K562 (cell line): ENCODE measurements around the gene IQCK. TPM values are rescaled to one million over a fixed set of nuclear protein-coding genes. Genes with fewer than 3 reads are reported as not detected.
"Not testable (repeated sequence)": the region's sequence is repeated elsewhere in the genome, so short reads cannot be mapped to it uniquely, and the experiment has no call there.

Experiments used
- ATAC-seq: fragments of 200-7000 bp; cut with Tn5 transposase; 3 replicates; pipeline ENCODE4 v1.9.1; 2020; ENCODE audit warnings: moderate library complexity
- BruUV-seq: library from RNA; stranded (reverse); fragments of 400-500 nt; replicated peaks from 2 replicates; lab custom pipeline; 2021; lab: Mats Ljungman, UMichigan
- CTCF ChIA-PET: fragments of 300-600 bp; formaldehyde crosslinking; extraction: SDS; loops from one replicate; lab custom pipeline; 2021; ENCODE audit warnings: low intra/inter-chr PET ratio; lab: Yijun Ruan, JAX
- POLR2A ChIA-PET: fragments of 300-600, 350-650 bp; sonication (Branson Sonifier 250); formaldehyde crosslinking; extraction: SDS; loops from one replicate; lab custom pipeline; 2021; ENCODE audit warnings: antibody characterized with exemption, inconsistent platforms; lab: Yijun Ruan, JAX
- DNase-seq, 4 experiments: peaks; one replicate each; pipeline versions ENCODE4 v3.0.0 to v3.0.0-alpha.2; 2011 to 2018; ENCODE audit warnings: low spot score in 3 of 4, mixed read lengths in 3 of 4; ENCODE audit errors: extremely low read depth in 1 of 4
- FAIRE-seq: peaks from 2 replicates; lab custom pipeline; 2011; peaks lifted over from hg19 to GRCh38; lab: Jason Lieb, UNC
- H2AFZ ChIP-seq: 2 replicates; pipeline ENCODE4 v1.6.0; 2011; ENCODE audit warnings: low read depth, low read length, control low read depth, inconsistent platforms
- H3K27ac ChIP-seq: fragments of 200-600 bp; 3 replicates; pipeline ENCODE4 v1.8.0; 2011; ENCODE audit warnings: low read depth, mild to moderate bottlenecking, control low read depth, inconsistent platforms, low read length, moderate library complexity, mixed read lengths; ENCODE audit errors: extremely low read depth
- H3K27me3 ChIP-seq, 2 experiments: fragments of 300-600 bp in 1 of 2; 2 replicates in 1 of 2; 3 replicates in 1 of 2; pipeline versions ENCODE4 v1.6.0 to v1.8.0; 2011; ENCODE audit warnings: inconsistent platforms in 2 of 2, low read length in 2 of 2, mild to moderate bottlenecking in 1 of 2, mixed read lengths in 1 of 2, moderate library complexity in 1 of 2; ENCODE audit not compliant: control insufficient read depth in 2 of 2, insufficient read depth in 2 of 2
- H3K36me3 ChIP-seq: fragments of 300-600 bp; 3 replicates; pipeline ENCODE4 v1.8.0; 2011; ENCODE audit warnings: mild to moderate bottlenecking, low read length, inconsistent platforms; ENCODE audit not compliant: control insufficient read depth, insufficient read depth
- H3K4me1 ChIP-seq, 2 experiments: fragments of 200-600 bp in 1 of 2; replicated peaks in 1 of 2; 2 replicates in 1 of 2; 3 replicates in 1 of 2; pipeline versions ENCODE4 v1.5.1 to v1.8.0; 2011; ENCODE audit warnings: inconsistent platforms in 2 of 2, low read length in 2 of 2, mild to moderate bottlenecking in 1 of 2, mixed read lengths in 1 of 2, moderate library complexity in 1 of 2; ENCODE audit not compliant: control insufficient read depth in 2 of 2, insufficient read depth in 2 of 2
- H3K4me2 ChIP-seq: 2 replicates; pipeline ENCODE4 v1.6.1; 2011; ENCODE audit warnings: low read length, control low read depth, inconsistent platforms, mixed read lengths; ENCODE audit not compliant: insufficient read depth
- H3K4me3 ChIP-seq: fragments of 200-600 bp; sonication (generic), shearing (Covaris generic); 2 replicates; pipeline ENCODE4 v1.5.1; 2016; ENCODE audit warnings: control low read depth, inconsistent platforms
- H3K79me2 ChIP-seq: fragments of 200-600 bp; 3 replicates; pipeline ENCODE4 v1.8.0; 2011; ENCODE audit warnings: low read length, inconsistent platforms; ENCODE audit not compliant: control insufficient read depth, insufficient read depth
- H3K9ac ChIP-seq, 2 experiments: 2 replicates each; pipeline versions ENCODE4 v1.6.0 to v1.6.1; 2011; ENCODE audit warnings: low read depth in 2 of 2, low read length in 2 of 2, control low read depth in 1 of 2, inconsistent platforms in 1 of 2, mild to moderate bottlenecking in 1 of 2, mixed read lengths in 1 of 2; ENCODE audit not compliant: insufficient read depth in 1 of 2
- H3K9me1 ChIP-seq: one replicate; pipeline ENCODE4 v1.6.0; 2011; ENCODE audit warnings: inconsistent platforms, mild to moderate bottlenecking, low read length, moderate library complexity; ENCODE audit not compliant: control insufficient read depth, insufficient read depth
- H3K9me3 ChIP-seq: replicated peaks from 2 replicates; pipeline ENCODE4 v1.5.1; 2011; ENCODE audit warnings: low read depth, low read length, inconsistent platforms; ENCODE audit not compliant: control insufficient read depth, insufficient read depth
- H4K20me1 ChIP-seq: replicated peaks from 2 replicates; pipeline ENCODE4 v1.6.1; 2011; ENCODE audit warnings: low read length, inconsistent platforms, mixed read lengths; ENCODE audit not compliant: control insufficient read depth, insufficient read depth
- HDAC1 ChIP-seq, 2 experiments: fragments of 450-650 bp; IDR thresholded peaks; 2 replicates each; pipeline ENCODE4 v1.6.1; 2016 to 2017; ENCODE audit warnings: inconsistent platforms in 1 of 2, mild to moderate bottlenecking in 1 of 2, moderate library complexity in 1 of 2
- HLTF ChIP-seq: fragments of 450-650 bp; IDR thresholded peaks from 2 replicates; pipeline ENCODE4 v1.6.1; 2016
- KAT7 ChIP-seq: sonication (generic); formaldehyde crosslinking; IDR thresholded peaks from 2 replicates; pipeline ENCODE4 v1.8.0; 2022; ENCODE audit warnings: missing genetic modification reagents, mild to moderate bottlenecking, borderline replicate concordance
- MAFG ChIP-seq: fragments of 450-650 bp; conservative IDR thresholded peaks from 2 replicates; pipeline ENCODE4 v1.6.1; 2016; ENCODE audit warnings: missing genetic modification characterization, missing compliant biosample characterization
- TEAD2 ChIP-seq: fragments of 450-650 bp; IDR thresholded peaks from 2 replicates; pipeline ENCODE4 v1.6.1; 2016; ENCODE audit warnings: missing genetic modification characterization, control low read depth, missing compliant biosample characterization
- ZEB2 ChIP-seq: fragments of 450-650 bp; IDR thresholded peaks from 2 replicates; pipeline ENCODE4 v1.6.1; 2016
- ZNF184 ChIP-seq: sonication (generic); formaldehyde crosslinking; IDR thresholded peaks from 2 replicates; pipeline ENCODE4 v1.5.0; 2020; ENCODE audit warnings: missing genetic modification reagents
- ZNF212 ChIP-seq: fragments of 450-650 bp; formaldehyde crosslinking; IDR thresholded peaks from 2 replicates; pipeline ENCODE4 v1.4.0; 2020; ENCODE audit warnings: mild to moderate bottlenecking
- WGBS: fragments of 100-300 bp; shearing (Covaris generic); methylation state at CpG from one replicate; pipeline ENCODE4 v1.1.6; 2016; ENCODE audit warnings: low coverage, mixed read lengths; ENCODE audit not compliant: insufficient coverage; ENCODE audit errors: missing lambda C conversion rate; 5-methylcytosine and 5-hydroxymethylcytosine counted together
- in situ Hi-C: fragments of 300-500 bp; cut with MboI; formaldehyde crosslinking; loops from 4 replicates; pipeline ENCODE4 v1.15.0; 2018; ENCODE audit warnings: inconsistent platforms, mixed read lengths
- intact Hi-C: fragments of 100-400 bp; cut with micrococcal nuclease; formaldehyde crosslinking; loops from 2 replicates; pipeline ENCODE4 v1.14.2; 2022
- polyA plus RNA-seq, 8 experiments: library from polyadenylated mRNA; depleted of rRNA in 4 of 8; stranded (reverse) in 5 of 8; unstranded in 3 of 8; fragments of >200 nt; fragmentation: Nextera tagmentation in 2 of 8; fragmentation: Illumina TruSeq in 1 of 8; extraction: Ambion mirVana in 2 of 8; extraction: Trizol in 1 of 8; gene quantifications; 2 replicates each; pipeline versions ENCODE4 v1.2.1 to v1.2.3, GENCODE V29; 2011 to 2014; ENCODE audit warnings: inconsistent platforms in 1 of 8, missing spikeins in 1 of 8
- total RNA-seq, 7 experiments: library from RNA; depleted of rRNA in 6 of 7; stranded (reverse); fragments of >200 nt in 6 of 7; fragmentation: Illumina TruSeq in 2 of 7; extraction: Trizol in 2 of 7; gene quantifications; 2 replicates each; pipeline versions ENCODE4 v1.2.1 to v1.2.3, GENCODE V29; 2011 to 2021; ENCODE audit warnings: low replicate concordance in 1 of 7
- TF ChIP-seq, protein P1 (sequence below): sonication (generic); formaldehyde crosslinking; IDR thresholded peaks from 2 replicates; pipeline ENCODE4 v1.8.1; 2023; ENCODE audit warnings: mild to moderate bottlenecking, missing genetic modification reagents
- TF ChIP-seq, protein P2 (sequence below): conservative IDR thresholded peaks from 2 replicates; pipeline ENCODE4 v1.6.1; 2011; ENCODE audit warnings: low read depth, mild to moderate bottlenecking, low read length; ENCODE audit not compliant: control insufficient read depth
- TF ChIP-seq, protein P3 (sequence below): sonication (generic); formaldehyde crosslinking; IDR thresholded peaks from 2 replicates; pipeline ENCODE4 v1.8.0; 2022; ENCODE audit warnings: mild to moderate bottlenecking, missing genetic modification reagents

IQCK gene
- total and polyA plus RNA-seq, 9 of the 15 experiments (the other 6 are each of a cell fraction or from before 2014, with no cell fraction given), result 5.2 to 12.2 (median 7.3) TPM

DNA sequence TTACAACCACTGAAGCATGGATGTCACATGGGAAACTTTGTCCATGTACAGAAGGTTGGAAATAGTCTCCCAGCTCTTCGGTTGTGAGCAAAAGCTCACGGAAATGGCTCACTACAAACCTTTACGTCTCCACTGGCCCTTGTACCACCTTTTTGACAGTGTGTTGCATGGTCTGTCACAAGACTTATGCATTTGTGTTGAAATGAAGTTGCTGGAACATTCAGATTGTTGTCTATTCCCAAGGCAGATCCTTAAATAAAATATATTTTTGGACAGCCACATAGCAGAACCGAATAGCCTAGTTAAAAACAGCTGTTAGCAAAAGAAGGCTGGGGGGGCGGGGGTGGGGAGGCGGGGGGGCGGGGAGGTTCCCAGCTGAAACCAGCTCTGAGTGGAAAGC is 39.3 kb upstream of the IQCK start:
- in situ Hi-C loops, result no loop called here
- TF ChIP-seq MAFG (tag) (no peak), ZNF184 (CRISPR knock-in tag) (no peak), HLTF (no peak), HDAC1 (IDR thresholded peaks at IDR 0.05) (no peak), ZEB2 (no peak), KAT7 (CRISPR knock-in tag) (no peak), TEAD2 (tag) (no peak), ZNF212 (CRISPR knock-in tag) (no peak)
- TF ChIP-seq, protein P1, sequence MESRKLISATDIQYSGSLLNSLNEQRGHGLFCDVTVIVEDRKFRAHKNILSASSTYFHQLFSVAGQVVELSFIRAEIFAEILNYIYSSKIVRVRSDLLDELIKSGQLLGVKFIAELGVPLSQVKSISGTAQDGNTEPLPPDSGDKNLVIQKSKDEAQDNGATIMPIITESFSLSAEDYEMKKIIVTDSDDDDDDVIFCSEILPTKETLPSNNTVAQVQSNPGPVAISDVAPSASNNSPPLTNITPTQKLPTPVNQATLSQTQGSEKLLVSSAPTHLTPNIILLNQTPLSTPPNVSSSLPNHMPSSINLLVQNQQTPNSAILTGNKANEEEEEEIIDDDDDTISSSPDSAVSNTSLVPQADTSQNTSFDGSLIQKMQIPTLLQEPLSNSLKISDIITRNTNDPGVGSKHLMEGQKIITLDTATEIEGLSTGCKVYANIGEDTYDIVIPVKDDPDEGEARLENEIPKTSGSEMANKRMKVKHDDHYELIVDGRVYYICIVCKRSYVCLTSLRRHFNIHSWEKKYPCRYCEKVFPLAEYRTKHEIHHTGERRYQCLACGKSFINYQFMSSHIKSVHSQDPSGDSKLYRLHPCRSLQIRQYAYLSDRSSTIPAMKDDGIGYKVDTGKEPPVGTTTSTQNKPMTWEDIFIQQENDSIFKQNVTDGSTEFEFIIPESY (CRISPR knock-in tag), result no peak
- TF ChIP-seq, protein P2, sequence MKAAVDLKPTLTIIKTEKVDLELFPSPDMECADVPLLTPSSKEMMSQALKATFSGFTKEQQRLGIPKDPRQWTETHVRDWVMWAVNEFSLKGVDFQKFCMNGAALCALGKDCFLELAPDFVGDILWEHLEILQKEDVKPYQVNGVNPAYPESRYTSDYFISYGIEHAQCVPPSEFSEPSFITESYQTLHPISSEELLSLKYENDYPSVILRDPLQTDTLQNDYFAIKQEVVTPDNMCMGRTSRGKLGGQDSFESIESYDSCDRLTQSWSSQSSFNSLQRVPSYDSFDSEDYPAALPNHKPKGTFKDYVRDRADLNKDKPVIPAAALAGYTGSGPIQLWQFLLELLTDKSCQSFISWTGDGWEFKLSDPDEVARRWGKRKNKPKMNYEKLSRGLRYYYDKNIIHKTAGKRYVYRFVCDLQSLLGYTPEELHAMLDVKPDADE, result no peak
- TF ChIP-seq, protein P3, sequence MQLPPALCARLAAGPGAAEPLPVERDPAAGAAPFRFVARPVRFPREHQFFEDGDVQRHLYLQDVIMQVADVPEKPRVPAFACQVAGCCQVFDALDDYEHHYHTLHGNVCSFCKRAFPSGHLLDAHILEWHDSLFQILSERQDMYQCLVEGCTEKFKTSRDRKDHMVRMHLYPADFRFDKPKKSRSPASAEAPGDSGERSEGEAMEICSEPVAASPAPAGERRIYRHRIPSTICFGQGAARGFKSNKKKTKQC (CRISPR knock-in tag), result no peak
- Histone ChIP-seq H3K36me3 (peaks cover 4% of the 10 kb centered on the region; the same call in 2 of the 3 replicates), H3K27ac (no peak overlapping the region), H3K4me1 (no peaks in the 10 kb centered on the region), H3K4me2 (no peak overlapping the region), H3K79me2 (no peaks in the 10 kb centered on the region), H3K4me3 (no peak overlapping the region), H3K9me3 (no peaks in the 10 kb centered on the region), H4K20me1 (peaks cover 3% of the 10 kb centered on the region; the same call in 1 of the 2 replicates), H2AFZ (no peak overlapping the region), H3K27me3 (no peaks in the 10 kb centered on the region; a peak in 1 of 5 replicates), H3K9ac (no peak overlapping the region), H3K9me1 (no peaks in the 10 kb centered on the region)
- no peak for FAIRE-seq
- ChIA-PET CTCF (no interaction called here), POLR2A (interaction anchor here (0.6 kb wide), 1 partner anchor 17 kb away, joined by 3 read pairs; no protein-coding TSS in a partner anchor)
- intact Hi-C loops, result no loop called here
- no peak for ATAC-seq
- no TSS peak for BruUV-seq
- 46% methylated on average over 6 of the region's 7 CpGs for WGBS
- no peak for DNase-seq

DNA sequence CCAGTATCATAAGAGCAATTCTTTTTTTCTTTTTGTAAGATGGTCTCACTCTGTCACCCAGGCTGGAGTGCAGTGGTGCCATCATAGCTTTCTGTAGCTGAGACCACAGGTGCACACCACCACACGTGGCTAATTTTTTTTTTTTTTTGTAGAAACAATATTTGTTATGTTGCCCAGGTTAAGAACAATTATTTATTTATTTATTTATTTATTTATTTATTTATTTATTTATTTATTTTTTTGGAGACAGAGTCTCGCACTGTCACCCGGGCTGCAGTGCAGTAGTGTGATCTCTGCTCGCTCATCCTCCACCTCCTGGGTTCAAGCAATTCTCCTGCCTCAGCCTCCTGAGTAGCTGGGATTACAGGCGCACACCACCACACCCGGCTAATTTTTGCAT is 38.8 kb upstream of the IQCK start:
- H3K27ac ChIP-seq, DNase-seq, in situ Hi-C loops, ATAC-seq, BruUV-seq, H4K20me1 ChIP-seq, H3K4me2 ChIP-seq, H3K4me1 ChIP-seq, H3K9me1 ChIP-seq, FAIRE-seq, H3K79me2 ChIP-seq, CTCF ChIA-PET, H3K9ac ChIP-seq, H3K27me3 ChIP-seq, H3K9me3 ChIP-seq, H3K4me3 ChIP-seq, H2AFZ ChIP-seq, intact Hi-C loops, H3K36me3 ChIP-seq: not testable (repeated sequence)
- POLR2A ChIA-PET, result interaction anchor here (0.6 kb wide), 1 partner anchor 17 kb away, joined by 3 read pairs; no protein-coding TSS in a partner anchor
- WGBS, result 64% methylated on average over 6 of the region's 6 CpGs
